Bronchial epithelial cell (primary cell): ENCODE results near the gene RPRD1B. TPM values are rescaled to one million over a fixed set of nuclear protein-coding genes. Genes with fewer than 3 reads are reported as not detected.
A peak's percentile ranks its signal among the peaks of the same experiment; 100 is the strongest.

Source experiments
- DNase-seq: peaks from one replicate; pipeline ENCODE4 v3.0.0-alpha.2; 2010; ENCODE audit warnings: low read depth
- FAIRE-seq: peaks from 2 replicates; lab custom pipeline; 2011; peaks lifted over from hg19 to GRCh38; lab: Jason Lieb, UNC
- H3K27me3 ChIP-seq: 2 replicates; pipeline ENCODE4 v1.5.1; 2011; ENCODE audit warnings: low read length; ENCODE audit not compliant: control insufficient read depth, insufficient read depth
- H3K36me3 ChIP-seq: 2 replicates; pipeline ENCODE4 v1.5.1; 2011; ENCODE audit warnings: low read length; ENCODE audit not compliant: control insufficient read depth, insufficient read depth
- H3K4me3 ChIP-seq: 2 replicates; pipeline ENCODE4 v1.5.1; 2011; ENCODE audit warnings: mild to moderate bottlenecking, low read depth, low read length, control low read depth
- total RNA-seq: library from RNA; depleted of rRNA; stranded (reverse); fragments of >200 nt; gene quantifications from 2 replicates; pipeline ENCODE4 v1.2.1, GENCODE V29; 2014
- TF ChIP-seq, protein P1 (sequence below): IDR thresholded peaks from 2 replicates; pipeline ENCODE4 v1.5.1; 2011; ENCODE audit warnings: mild to moderate bottlenecking, moderate library complexity, low read length, control low read depth, inconsistent platforms; ENCODE audit not compliant: insufficient read depth, severe bottlenecking

The RPRD1B gene
- total RNA-seq, 1 donor from 2014 or later = 18.7 TPM

DNA sequence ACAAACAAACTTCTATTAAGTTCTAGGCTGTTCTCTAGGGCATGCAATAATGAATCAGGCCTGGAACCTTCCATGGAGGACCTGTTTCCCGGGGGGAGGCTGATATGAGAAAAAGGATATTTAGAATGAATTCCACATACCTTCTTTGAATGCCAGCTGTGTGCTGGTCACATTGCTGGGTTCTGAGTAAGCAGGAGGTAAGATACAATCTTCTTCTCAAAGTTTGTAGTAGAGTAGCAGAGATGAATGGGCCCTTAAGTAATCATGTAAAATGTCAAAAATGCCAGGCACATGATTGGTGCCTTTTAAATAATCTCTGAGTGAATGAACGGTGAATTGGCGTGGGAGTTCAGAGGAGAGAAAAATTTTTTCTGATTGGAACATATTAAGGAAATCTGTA is 84.1 kb downstream of the RPRD1B start:
- TF ChIP-seq, protein P1, sequence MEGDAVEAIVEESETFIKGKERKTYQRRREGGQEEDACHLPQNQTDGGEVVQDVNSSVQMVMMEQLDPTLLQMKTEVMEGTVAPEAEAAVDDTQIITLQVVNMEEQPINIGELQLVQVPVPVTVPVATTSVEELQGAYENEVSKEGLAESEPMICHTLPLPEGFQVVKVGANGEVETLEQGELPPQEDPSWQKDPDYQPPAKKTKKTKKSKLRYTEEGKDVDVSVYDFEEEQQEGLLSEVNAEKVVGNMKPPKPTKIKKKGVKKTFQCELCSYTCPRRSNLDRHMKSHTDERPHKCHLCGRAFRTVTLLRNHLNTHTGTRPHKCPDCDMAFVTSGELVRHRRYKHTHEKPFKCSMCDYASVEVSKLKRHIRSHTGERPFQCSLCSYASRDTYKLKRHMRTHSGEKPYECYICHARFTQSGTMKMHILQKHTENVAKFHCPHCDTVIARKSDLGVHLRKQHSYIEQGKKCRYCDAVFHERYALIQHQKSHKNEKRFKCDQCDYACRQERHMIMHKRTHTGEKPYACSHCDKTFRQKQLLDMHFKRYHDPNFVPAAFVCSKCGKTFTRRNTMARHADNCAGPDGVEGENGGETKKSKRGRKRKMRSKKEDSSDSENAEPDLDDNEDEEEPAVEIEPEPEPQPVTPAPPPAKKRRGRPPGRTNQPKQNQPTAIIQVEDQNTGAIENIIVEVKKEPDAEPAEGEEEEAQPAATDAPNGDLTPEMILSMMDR = no peak
- FAIRE-seq = no peak
- H3K4me3 ChIP-seq = no peak overlapping the region
- peak; percentile 56 for DNase-seq
- H3K36me3 ChIP-seq = no peaks in the 10 kb centered on the region
- H3K27me3 ChIP-seq = no peaks in the 10 kb centered on the region

DNA sequence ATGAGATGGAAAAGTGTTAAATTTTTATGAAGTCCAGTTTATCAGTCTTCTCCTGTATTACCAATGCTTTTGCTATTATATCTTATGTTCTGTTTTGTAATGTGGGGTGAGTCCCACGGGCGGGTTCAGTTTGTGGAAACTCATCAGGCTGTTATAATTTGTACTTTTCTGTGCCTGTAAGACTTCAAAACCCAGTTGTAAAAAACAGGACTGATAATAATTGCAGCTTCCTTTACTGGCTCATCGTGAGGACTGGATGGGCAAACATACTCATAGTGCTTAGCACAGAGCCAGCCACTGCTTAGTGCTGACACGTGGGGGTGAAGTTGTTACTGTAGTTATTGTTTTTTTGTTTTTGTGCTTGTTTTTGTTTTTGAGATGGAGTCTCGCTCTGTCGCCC is 85.9 kb downstream of the RPRD1B start:
- Histone ChIP-seq H3K27me3 (no peaks in the 10 kb centered on the region), H3K36me3 (no peaks in the 10 kb centered on the region), H3K4me3 (no peak overlapping the region)
- TF ChIP-seq, protein P1 = no peak
- no peak for DNase-seq
- no peak for FAIRE-seq

DNA sequence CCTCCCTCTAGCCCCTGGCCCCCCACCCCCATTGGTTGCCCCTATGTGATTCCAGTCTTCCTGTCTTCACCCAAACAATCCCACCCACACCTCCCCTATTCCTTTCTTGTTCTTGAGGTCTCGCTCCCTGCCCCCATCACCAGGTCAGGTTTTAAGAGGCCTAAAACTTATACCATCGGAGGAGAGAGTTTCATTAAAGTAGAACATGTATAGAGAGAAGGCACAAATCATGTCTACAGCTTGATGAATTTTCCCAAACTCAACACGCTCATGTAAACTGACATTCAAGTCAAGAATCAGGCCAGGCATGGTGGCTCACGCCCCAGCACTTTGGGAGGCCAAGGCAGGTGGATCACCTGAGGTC is 87.1 kb downstream of the RPRD1B start:
- no peaks in the 10 kb centered on the region for H3K27me3 ChIP-seq
- TF ChIP-seq, protein P1 = no peak
- DNase-seq = no peak
- no peak for FAIRE-seq
- H3K36me3 ChIP-seq = no peaks in the 10 kb centered on the region
- no peak overlapping the region for H3K4me3 ChIP-seq

DNA sequence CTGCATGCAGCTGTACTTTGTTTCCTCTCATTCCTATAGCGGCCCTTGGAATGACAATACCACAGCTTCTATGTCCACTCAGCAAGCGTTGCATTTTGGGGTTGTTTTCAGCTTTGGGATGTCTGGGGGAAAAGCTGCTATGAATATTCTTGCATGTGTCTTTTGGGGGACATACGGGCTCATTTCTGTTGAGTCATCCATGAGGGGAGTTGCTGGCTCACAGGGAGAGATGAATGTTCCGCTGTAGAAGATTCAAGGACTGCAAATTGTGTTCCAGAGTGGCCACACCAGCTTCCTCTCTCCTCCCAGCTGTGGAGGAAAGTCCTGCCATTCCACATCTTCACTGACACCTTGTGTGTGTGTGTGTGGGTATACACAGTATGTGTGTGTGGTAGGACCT is 88.2 kb downstream of the RPRD1B start:
- TF ChIP-seq, protein P1 = no peak
- H3K36me3 ChIP-seq = no peaks in the 10 kb centered on the region
- DNase-seq (no peak), FAIRE-seq (no peak)
- H3K4me3 ChIP-seq = no peak overlapping the region
- no peaks in the 10 kb centered on the region for H3K27me3 ChIP-seq

DNA sequence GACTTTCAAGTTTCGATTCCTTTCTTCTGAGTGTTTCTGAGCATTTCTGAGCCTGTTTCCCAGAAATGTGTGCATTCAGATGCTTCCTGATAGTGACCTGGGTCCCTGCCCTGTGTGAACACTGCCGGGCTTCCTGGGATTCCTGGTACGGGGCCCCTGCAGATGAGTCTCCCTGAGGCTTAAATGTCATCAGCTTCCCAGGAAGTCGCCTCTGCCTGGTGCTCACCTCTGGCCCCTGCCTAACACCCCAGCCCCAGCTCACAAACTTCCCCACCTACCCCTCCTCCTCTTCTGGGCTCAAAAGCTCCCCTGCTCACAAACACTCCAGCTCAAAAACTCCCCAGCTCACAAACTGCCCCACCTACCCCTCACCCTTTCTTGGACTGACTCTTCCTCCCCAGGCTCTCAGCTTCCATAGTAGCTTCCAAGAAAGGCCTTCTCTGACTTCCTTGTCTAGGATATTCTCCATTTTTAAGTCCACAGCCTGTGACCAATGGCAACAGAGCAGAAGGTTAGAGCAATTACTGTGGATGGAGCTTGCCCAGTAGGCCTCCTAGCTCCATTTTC is 89.6 kb downstream of the RPRD1B start:
- no peak for DNase-seq
- Histone ChIP-seq H3K4me3 (no peak overlapping the region), H3K27me3 (no peaks in the 10 kb centered on the region), H3K36me3 (no peaks in the 10 kb centered on the region)
- TF ChIP-seq, protein P1 = no peak
- FAIRE-seq = no peak
